Peyer's patch (tissue), 4 donors: ENCODE results near the gene SPATA20.

Experiments
- CTCF ChIP-seq, 6 experiments: fragments of 450-650 bp in 4 of 6; fragments of 200-600 bp in 2 of 6; sonication (generic) in 1 of 6; IDR thresholded peaks; one replicate each; pipeline ENCODE4 v1.5.1; 2017 to 2019; ENCODE audit warnings: antibody characterized with exemption in 6 of 6, mild to moderate bottlenecking in 3 of 6, moderate library complexity in 1 of 6
- POLR2A ChIP-seq, 2 donors: fragments of 450-650 bp; IDR thresholded peaks; one replicate each; pipeline ENCODE4 v1.5.1; 2017; ENCODE audit warnings: antibody characterized with exemption in 2 of 2, mild to moderate bottlenecking in 2 of 2, moderate library complexity in 2 of 2

GRCh38 chr17:50522766-50523165 lies 24.2 kb upstream of the SPATA20 start:
- TF ChIP-seq CTCF (IDR thresholded peaks at IDR 0.05) (no peak), POLR2A (IDR thresholded peaks at IDR 0.05) (no peak)
